Ishikawa (cell line): ENCODE data around the gene UBXN10.

Source experiments
- EGR1 ChIP-seq: IDR thresholded peaks from 2 replicates; pipeline ENCODE4 v1.6.1; 2012
- MAX ChIP-seq: IDR thresholded peaks from 2 replicates; pipeline ENCODE4 v1.6.1; 2012
- RAD21 ChIP-seq: IDR thresholded peaks from 2 replicates; pipeline ENCODE4 v1.6.1; 2012; ENCODE audit warnings: low read depth
- REST ChIP-seq: IDR thresholded peaks from 2 replicates; pipeline ENCODE4 v1.6.1; 2012; ENCODE audit warnings: low read depth, mild to moderate bottlenecking
- TAF1 ChIP-seq: IDR thresholded peaks from 2 replicates; pipeline ENCODE4 v1.6.1; 2012; ENCODE audit warnings: low read depth, mild to moderate bottlenecking
- YY1 ChIP-seq: IDR thresholded peaks from 2 replicates; pipeline ENCODE4 v1.6.1; 2012; ENCODE audit warnings: low read depth
- ZBTB7A ChIP-seq: IDR thresholded peaks from 2 replicates; pipeline ENCODE4 v1.6.1; 2012; ENCODE audit warnings: low read depth

GRCh38 chr1:20178634-20179370 lies 7.1 kb upstream of the UBXN10 start:
- TF ChIP-seq RAD21 (no peak), EGR1 (no peak), YY1 (no peak), REST (no peak), MAX (no peak), TAF1 (no peak), ZBTB7A (no peak)
